ENCODE measurements around the gene PITPNC1.
A peak's percentile ranks its signal among the peaks of the same experiment; 100 is the strongest.
"Not testable (repeated sequence)": the region's sequence is repeated elsewhere in the genome, so short reads cannot be mapped to it uniquely, and the experiment has no call there.

The PITPNC1 gene

DNA sequence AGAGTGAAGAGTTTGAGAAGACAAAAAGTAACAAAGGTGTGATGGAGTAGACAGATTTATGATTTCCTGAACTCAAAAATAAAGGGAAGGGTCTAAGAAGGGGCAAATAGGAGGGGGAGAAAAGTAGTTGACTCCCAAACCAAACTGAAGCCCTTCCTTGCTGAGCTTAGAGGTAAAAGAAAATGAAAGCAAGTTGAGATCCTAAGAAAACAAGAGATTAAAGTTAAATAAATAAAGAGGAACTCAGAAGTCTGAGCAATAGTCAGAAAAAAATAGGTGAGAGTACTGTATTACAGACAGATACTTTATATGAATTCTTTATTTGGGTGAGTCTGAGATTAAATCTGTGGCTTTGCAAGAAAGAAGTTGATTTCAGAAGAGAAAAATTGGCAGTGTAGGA lies 7.4 kb upstream of the PITPNC1 start:
- no peak for DNase-seq (ENCODE audit: low read depth)

GRCh38 chr17:67372751-67373150 lies 4.3 kb upstream of the PITPNC1 start:
- no peak for DNase-seq (ENCODE audit: low read depth)

DNA sequence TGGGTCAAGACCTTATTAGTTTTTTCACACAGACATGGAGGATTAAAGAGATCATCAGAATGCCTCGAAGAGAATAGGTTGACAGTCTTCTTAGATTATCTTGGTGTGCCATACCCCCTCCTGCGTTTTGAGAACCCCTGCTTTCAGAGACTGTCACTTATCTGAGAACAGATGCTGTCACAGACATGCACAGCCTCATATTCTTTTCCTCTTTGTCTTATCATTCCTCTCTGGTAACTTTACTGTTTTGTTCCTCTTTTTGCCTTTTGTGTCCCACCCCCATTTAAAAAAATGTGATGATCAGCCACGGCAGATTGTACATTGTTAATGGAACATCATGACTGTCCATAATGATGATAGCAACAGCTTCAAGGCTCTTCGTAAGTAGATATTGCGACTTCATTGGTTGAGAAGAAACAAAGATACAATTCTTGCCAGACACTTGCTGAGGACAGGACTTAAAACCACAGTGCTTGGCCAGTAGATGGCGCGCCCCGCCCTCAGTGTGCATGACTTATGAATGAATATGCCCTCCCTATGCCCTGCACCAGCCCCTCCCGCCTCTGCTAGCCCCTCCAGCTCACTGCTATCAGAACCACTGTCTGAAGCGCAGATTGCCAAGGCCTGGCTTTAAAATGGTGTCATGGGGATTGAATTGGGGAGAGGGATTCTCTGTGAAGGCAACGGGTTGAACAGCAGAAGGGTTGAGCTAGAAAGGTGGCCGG lies 2.6 kb upstream of the PITPNC1 start:
- peak; percentile 82 for DNase-seq (ENCODE audit: low read depth)

GRCh38 chr17:67375054-67375427 lies 2.0 kb upstream of the PITPNC1 start:
- DNase-seq (ENCODE audit: low read depth), result no peak

GRCh38 chr17:67375716-67376115 lies 1.4 kb upstream of the PITPNC1 start:
- no peak for DNase-seq (ENCODE audit: low read depth)

GRCh38 chr17:67376415-67376736 lies 705 bp upstream of the PITPNC1 start:
- DNase-seq (ENCODE audit: low read depth), result no peak

DNA sequence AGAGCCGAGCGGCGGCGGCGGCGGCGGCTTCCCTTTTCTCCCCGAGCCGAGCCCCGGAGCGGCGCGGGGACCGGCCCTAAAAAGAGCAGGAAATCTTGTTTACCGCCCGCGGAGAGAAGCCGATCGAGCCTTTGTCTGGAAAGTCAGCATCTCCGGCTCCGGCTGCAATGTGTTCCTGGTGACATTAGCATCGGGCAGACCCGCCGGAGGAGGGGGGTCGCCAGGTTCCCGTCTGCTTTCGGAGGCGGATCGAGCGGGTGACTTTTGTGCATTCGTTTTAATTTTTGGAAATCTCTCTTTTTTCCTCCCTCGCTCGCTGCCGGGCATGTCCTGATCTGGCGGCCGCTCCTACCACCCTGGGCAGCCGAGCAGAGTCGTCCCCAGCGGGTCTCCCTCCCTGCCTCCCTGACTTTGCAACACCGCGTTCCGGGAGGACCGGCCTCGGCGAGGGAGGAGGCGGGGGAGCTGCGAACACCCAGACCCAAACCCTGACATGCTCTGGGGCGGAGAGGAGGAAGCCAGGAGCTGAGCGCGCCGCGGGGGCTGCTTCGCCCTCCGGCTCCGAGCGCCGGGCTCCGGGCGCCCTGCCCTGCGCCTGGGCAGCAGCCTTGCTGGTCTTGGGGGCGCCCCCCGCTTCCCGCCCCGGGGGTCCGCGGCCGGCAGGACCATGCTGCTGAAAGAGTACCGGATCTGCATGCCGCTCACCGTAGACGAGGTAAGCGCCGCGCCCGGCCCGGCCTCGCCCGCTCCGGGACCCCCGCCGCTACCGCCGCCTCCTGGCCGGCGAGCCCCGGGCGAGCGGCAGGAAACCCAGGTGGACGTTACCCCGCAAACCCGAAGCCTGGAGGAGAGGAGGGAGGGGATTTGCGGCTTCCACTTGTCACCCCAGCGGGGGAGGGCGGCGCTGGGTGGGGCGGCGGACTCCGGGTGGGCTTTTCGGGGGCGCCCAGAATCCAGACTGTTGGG lies 690 bp downstream of the PITPNC1 start:
- DNase-seq (ENCODE audit: low read depth), result peak; percentile 39

- DNase-seq (ENCODE audit: low read depth), result peak; percentile 64
Observed at GRCh38 chr17:67378454-67379250, 1.6 kb downstream of the PITPNC1 start.

DNA sequence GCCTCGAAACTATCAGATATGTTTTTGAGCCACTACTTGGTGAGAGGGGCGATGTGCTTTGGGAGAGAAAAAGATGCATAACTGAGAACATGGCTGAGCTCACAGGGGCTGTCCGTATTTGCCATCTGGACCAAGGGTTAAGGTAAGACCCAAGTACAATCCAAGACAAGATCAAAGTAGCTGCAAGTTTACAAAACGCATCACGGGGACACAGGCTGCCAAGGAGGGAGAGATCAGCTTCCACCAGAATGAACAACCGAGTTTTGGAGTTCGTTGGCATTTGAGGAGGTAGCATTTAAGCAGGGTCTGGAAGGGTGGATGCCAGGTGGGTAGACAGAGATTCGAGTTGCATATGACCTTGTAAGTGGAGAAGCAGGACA lies 2.2 kb downstream of the PITPNC1 start:
- no peak for DNase-seq (ENCODE audit: low read depth)

DNA sequence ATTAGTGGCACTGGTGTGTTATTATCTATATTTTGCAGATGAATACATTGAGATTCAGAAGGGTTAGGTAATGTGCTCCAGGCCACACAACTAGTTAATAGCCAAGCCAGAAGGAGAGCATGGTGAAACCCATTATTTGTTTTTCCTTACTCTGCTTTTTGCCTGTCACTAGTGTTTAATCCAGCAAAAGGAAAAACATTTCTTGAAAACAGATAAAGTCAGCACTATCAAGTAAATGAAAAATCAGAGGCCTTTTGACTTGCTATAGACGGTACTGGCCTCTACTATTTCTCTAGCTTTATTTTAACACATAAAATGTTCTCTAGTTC lies 4.8 kb downstream of the PITPNC1 start:
- DNase-seq (ENCODE audit: low read depth), result no peak

- DNase-seq (ENCODE audit: low read depth), result no peak
Observed at GRCh38 chr17:67385122-67385988, 8.3 kb downstream of the PITPNC1 start.

- peak; percentile 57 for DNase-seq (ENCODE audit: low read depth)
Observed at GRCh38 chr17:67386965-67387551, 10.0 kb downstream of the PITPNC1 start.

GRCh38 chr17:67388536-67388935 lies 11.5 kb downstream of the PITPNC1 start:
- not testable (repeated sequence) for DNase-seq (ENCODE audit: low read depth)

- no peak for DNase-seq (ENCODE audit: low read depth)
Observed at GRCh38 chr17:67388986-67389385, 11.9 kb downstream of the PITPNC1 start.

DNA sequence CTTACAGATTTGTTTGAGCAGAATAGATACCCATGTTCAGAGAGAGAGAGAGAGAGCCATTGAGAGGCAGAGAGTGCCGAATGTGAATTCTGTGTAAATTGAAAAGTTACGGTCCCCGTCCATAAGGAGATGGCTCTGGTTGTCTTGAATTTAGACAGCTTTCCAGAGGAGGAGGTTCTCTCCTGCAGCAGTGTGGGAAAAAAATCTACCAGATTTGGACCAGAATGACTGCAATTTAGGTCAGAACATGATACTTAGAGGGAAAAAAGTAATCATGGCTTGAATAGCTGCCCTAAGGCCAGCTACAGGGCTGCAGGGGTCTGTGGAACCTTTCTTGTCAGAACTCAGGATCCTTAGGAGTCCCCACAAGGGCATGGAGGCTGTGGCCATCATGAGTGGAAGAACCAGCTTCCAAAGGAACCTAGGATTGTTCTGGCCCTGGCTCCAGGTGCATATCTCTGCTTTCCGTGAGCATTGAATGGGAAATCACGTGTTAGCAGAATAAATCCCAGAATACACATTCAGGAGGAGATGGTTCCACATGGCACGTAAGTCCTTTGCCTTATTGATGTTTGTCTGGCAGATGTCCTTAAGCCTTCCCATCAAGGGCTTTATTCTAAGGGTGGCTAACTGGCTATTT lies 13.0 kb downstream of the PITPNC1 start:
- no peak for DNase-seq (ENCODE audit: low read depth)

GRCh38 chr17:67390646-67391361 lies 13.7 kb downstream of the PITPNC1 start:
- peak; percentile 33 for DNase-seq (ENCODE audit: low read depth)

DNA sequence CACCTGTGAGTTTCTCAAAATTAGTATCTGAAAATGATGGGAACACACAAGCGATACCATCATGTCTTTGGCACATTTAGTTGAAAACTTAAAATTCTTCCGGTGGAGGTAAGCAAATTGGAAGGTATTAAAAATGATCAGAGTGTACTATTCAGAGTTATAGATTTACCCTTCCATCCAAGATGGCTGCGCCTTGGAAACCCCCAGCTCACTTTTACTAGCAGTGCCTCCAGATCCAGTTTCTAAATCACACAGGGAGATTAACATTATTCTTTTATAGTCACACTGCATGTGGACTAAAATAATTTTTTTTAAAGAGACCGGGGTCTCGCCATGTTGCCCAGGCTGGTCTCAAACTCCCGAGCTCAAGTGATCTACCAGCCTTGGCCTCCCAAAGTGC lies 15.0 kb downstream of the PITPNC1 start:
- no peak for DNase-seq (ENCODE audit: low read depth)

GRCh38 chr17:67393809-67394397 lies 16.8 kb downstream of the PITPNC1 start:
- no peak for DNase-seq (ENCODE audit: low read depth)

DNA sequence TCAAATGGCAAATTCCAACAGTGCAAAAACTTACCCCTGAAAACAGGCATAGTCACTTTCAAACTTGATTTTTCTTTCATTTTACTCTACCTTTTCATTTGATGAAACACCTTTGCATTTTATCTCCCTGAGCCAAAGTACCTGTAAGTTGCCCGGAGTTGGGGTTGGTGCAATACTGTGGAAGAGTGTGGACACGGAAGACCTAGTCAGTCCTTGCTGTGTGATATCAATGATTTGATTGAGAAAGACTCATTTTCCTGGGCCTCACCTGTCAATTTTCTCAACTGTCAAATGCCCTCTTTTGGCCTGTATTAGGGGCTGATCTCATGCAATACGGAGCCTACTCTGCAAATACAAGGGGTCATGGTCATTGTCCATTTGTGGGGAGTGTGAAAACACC lies 22.6 kb downstream of the PITPNC1 start:
- DNase-seq (ENCODE audit: low read depth), result no peak

GRCh38 chr17:67400193-67400592 lies 23.1 kb downstream of the PITPNC1 start:
- DNase-seq (ENCODE audit: low read depth), result no peak
